K562 (cell line): Measurements from ENCODE around the gene ATXN7L1. TPM values are rescaled to one million over a fixed set of nuclear protein-coding genes. Genes with fewer than 3 reads are reported as not detected.

Experiments
- ATAC-seq: fragments of 200-7000 bp; cut with Tn5 transposase; 3 replicates; pipeline ENCODE4 v1.9.1; 2020; ENCODE audit warnings: moderate library complexity
- BruUV-seq: library from RNA; stranded (reverse); fragments of 400-500 nt; replicated peaks from 2 replicates; lab custom pipeline; 2021; lab: Mats Ljungman, UMichigan
- CTCF ChIA-PET: fragments of 300-600 bp; formaldehyde crosslinking; extraction: SDS; loops from one replicate; lab custom pipeline; 2021; ENCODE audit warnings: low intra/inter-chr PET ratio; lab: Yijun Ruan, JAX
- POLR2A ChIA-PET: fragments of 300-600, 350-650 bp; sonication (Branson Sonifier 250); formaldehyde crosslinking; extraction: SDS; loops from one replicate; lab custom pipeline; 2021; ENCODE audit warnings: antibody characterized with exemption, inconsistent platforms; lab: Yijun Ruan, JAX
- DNase-seq, 4 experiments: peaks; one replicate each; pipeline versions ENCODE4 v3.0.0 to v3.0.0-alpha.2; 2011 to 2018; ENCODE audit warnings: low spot score in 3 of 4, mixed read lengths in 3 of 4; ENCODE audit errors: extremely low read depth in 1 of 4
- FAIRE-seq: peaks from 2 replicates; lab custom pipeline; 2011; peaks lifted over from hg19 to GRCh38; lab: Jason Lieb, UNC
- H2AFZ ChIP-seq: 2 replicates; pipeline ENCODE4 v1.6.0; 2011; ENCODE audit warnings: low read depth, low read length, control low read depth, inconsistent platforms
- H3K27ac ChIP-seq: fragments of 200-600 bp; 3 replicates; pipeline ENCODE4 v1.8.0; 2011; ENCODE audit warnings: low read depth, mild to moderate bottlenecking, control low read depth, inconsistent platforms, low read length, moderate library complexity, mixed read lengths; ENCODE audit errors: extremely low read depth
- H3K27me3 ChIP-seq, 2 experiments: fragments of 300-600 bp in 1 of 2; 2 replicates in 1 of 2; 3 replicates in 1 of 2; pipeline versions ENCODE4 v1.6.0 to v1.8.0; 2011; ENCODE audit warnings: inconsistent platforms in 2 of 2, low read length in 2 of 2, mild to moderate bottlenecking in 1 of 2, mixed read lengths in 1 of 2, moderate library complexity in 1 of 2; ENCODE audit not compliant: control insufficient read depth in 2 of 2, insufficient read depth in 2 of 2
- H3K36me3 ChIP-seq: fragments of 300-600 bp; 3 replicates; pipeline ENCODE4 v1.8.0; 2011; ENCODE audit warnings: mild to moderate bottlenecking, low read length, inconsistent platforms; ENCODE audit not compliant: control insufficient read depth, insufficient read depth
- H3K4me1 ChIP-seq, 2 experiments: fragments of 200-600 bp in 1 of 2; replicated peaks in 1 of 2; 2 replicates in 1 of 2; 3 replicates in 1 of 2; pipeline versions ENCODE4 v1.5.1 to v1.8.0; 2011; ENCODE audit warnings: inconsistent platforms in 2 of 2, low read length in 2 of 2, mild to moderate bottlenecking in 1 of 2, mixed read lengths in 1 of 2, moderate library complexity in 1 of 2; ENCODE audit not compliant: control insufficient read depth in 2 of 2, insufficient read depth in 2 of 2
- H3K4me2 ChIP-seq: 2 replicates; pipeline ENCODE4 v1.6.1; 2011; ENCODE audit warnings: low read length, control low read depth, inconsistent platforms, mixed read lengths; ENCODE audit not compliant: insufficient read depth
- H3K4me3 ChIP-seq: fragments of 200-600 bp; sonication (generic), shearing (Covaris generic); 2 replicates; pipeline ENCODE4 v1.5.1; 2016; ENCODE audit warnings: control low read depth, inconsistent platforms
- H3K79me2 ChIP-seq: fragments of 200-600 bp; 3 replicates; pipeline ENCODE4 v1.8.0; 2011; ENCODE audit warnings: low read length, inconsistent platforms; ENCODE audit not compliant: control insufficient read depth, insufficient read depth
- H3K9ac ChIP-seq, 2 experiments: 2 replicates each; pipeline versions ENCODE4 v1.6.0 to v1.6.1; 2011; ENCODE audit warnings: low read depth in 2 of 2, low read length in 2 of 2, control low read depth in 1 of 2, inconsistent platforms in 1 of 2, mild to moderate bottlenecking in 1 of 2, mixed read lengths in 1 of 2; ENCODE audit not compliant: insufficient read depth in 1 of 2
- H3K9me1 ChIP-seq: one replicate; pipeline ENCODE4 v1.6.0; 2011; ENCODE audit warnings: inconsistent platforms, mild to moderate bottlenecking, low read length, moderate library complexity; ENCODE audit not compliant: control insufficient read depth, insufficient read depth
- H3K9me3 ChIP-seq: replicated peaks from 2 replicates; pipeline ENCODE4 v1.5.1; 2011; ENCODE audit warnings: low read depth, low read length, inconsistent platforms; ENCODE audit not compliant: control insufficient read depth, insufficient read depth
- H4K20me1 ChIP-seq: replicated peaks from 2 replicates; pipeline ENCODE4 v1.6.1; 2011; ENCODE audit warnings: low read length, inconsistent platforms, mixed read lengths; ENCODE audit not compliant: control insufficient read depth, insufficient read depth
- GTF2F1 ChIP-seq: IDR thresholded peaks from 2 replicates; pipeline ENCODE4 v1.6.1; 2011; ENCODE audit warnings: low read depth, low read length, improper control_type of control experiment
- KDM4B ChIP-seq, 2 experiments: fragments of 450-650 bp in 1 of 2; sonication (generic) in 1 of 2; IDR thresholded peaks; 2 replicates each; pipeline ENCODE4 v1.6.1; 2016 to 2017; ENCODE audit warnings: borderline replicate concordance in 2 of 2, antibody characterized with exemption in 1 of 2, low read depth in 1 of 2, mild to moderate bottlenecking in 1 of 2
- SIX5 ChIP-seq, 2 experiments: IDR thresholded peaks; 2 replicates each; pipeline ENCODE4 v1.6.1; 2011; ENCODE audit warnings: low read length in 2 of 2, borderline replicate concordance in 1 of 2, low read depth in 1 of 2, mild to moderate bottlenecking in 1 of 2, moderate library complexity in 1 of 2; ENCODE audit not compliant: insufficient read depth in 1 of 2
- ZNF263 ChIP-seq: sonication (generic); formaldehyde crosslinking; IDR thresholded peaks from 2 replicates; pipeline ENCODE4 v1.8.0; 2022; ENCODE audit warnings: mild to moderate bottlenecking, missing genetic modification reagents, borderline replicate concordance
- WGBS: fragments of 100-300 bp; shearing (Covaris generic); methylation state at CpG from one replicate; pipeline ENCODE4 v1.1.6; 2016; ENCODE audit warnings: low coverage, mixed read lengths; ENCODE audit not compliant: insufficient coverage; ENCODE audit errors: missing lambda C conversion rate; 5-methylcytosine and 5-hydroxymethylcytosine counted together
- in situ Hi-C: fragments of 300-500 bp; cut with MboI; formaldehyde crosslinking; loops from 4 replicates; pipeline ENCODE4 v1.15.0; 2018; ENCODE audit warnings: inconsistent platforms, mixed read lengths
- intact Hi-C: fragments of 100-400 bp; cut with micrococcal nuclease; formaldehyde crosslinking; loops from 2 replicates; pipeline ENCODE4 v1.14.2; 2022
- polyA plus RNA-seq, 8 experiments: library from polyadenylated mRNA; depleted of rRNA in 4 of 8; stranded (reverse) in 5 of 8; unstranded in 3 of 8; fragments of >200 nt; fragmentation: Nextera tagmentation in 2 of 8; fragmentation: Illumina TruSeq in 1 of 8; extraction: Ambion mirVana in 2 of 8; extraction: Trizol in 1 of 8; gene quantifications; 2 replicates each; pipeline versions ENCODE4 v1.2.1 to v1.2.3, GENCODE V29; 2011 to 2014; ENCODE audit warnings: inconsistent platforms in 1 of 8, missing spikeins in 1 of 8
- total RNA-seq, 7 experiments: library from RNA; depleted of rRNA in 6 of 7; stranded (reverse); fragments of >200 nt in 6 of 7; fragmentation: Illumina TruSeq in 2 of 7; extraction: Trizol in 2 of 7; gene quantifications; 2 replicates each; pipeline versions ENCODE4 v1.2.1 to v1.2.3, GENCODE V29; 2011 to 2021; ENCODE audit warnings: low replicate concordance in 1 of 7
- TF ChIP-seq, protein P1 (sequence below): fragments of 450-650 bp; formaldehyde crosslinking; IDR thresholded peaks from 2 replicates; pipeline ENCODE4 v1.4.0; 2020; ENCODE audit warnings: mild to moderate bottlenecking, mixed read lengths

ATXN7L1 gene
- total and polyA plus RNA-seq, 9 of the 15 experiments (the other 6 are each of a cell fraction or from before 2014, with no cell fraction given): 6.6 to 13.7 (median 10.7) TPM

DNA sequence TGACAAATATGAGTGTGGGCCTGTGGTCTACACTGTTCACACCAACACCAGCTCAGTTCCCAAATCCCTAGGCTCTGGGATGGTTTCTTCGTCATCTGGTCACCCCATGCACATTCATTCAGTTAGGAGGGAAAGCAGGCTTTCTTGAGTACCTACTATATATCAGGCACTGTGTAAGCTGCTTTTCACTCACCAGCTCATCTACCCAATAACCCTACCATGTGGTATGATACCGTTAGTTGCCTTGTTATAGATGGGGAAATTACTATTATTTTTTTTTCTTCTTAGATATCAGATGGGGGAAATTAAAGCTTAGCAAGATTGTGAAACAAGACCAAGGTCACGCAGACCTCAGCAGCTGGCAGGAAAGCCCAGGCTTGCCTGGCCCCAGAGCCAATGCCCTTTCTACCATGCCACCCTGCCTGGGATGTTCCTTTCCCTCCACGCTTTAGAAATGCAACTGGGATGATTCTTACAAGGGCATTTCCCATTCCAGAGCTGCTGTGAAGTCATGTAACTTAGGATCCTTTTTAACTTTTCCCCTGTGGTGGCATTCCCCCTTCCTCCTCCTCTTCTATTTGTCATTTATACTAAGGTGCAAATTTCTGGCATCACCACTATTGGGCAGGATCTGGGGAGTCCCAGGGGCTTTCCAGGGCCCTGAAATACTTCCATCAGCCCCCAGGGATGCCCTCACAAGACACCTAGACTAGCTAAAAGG is 202.0 kb downstream of the ATXN7L1 start:
- DNase-seq: no peak
- no peak overlapping the region for H2AFZ ChIP-seq
- no peak for TF ChIP-seq KDM4B (IDR thresholded peaks at IDR 0.05; ENCODE audit: borderline replicate concordance in 2 of 2, low read depth in 1 of 2)
- TF ChIP-seq, protein P1, sequence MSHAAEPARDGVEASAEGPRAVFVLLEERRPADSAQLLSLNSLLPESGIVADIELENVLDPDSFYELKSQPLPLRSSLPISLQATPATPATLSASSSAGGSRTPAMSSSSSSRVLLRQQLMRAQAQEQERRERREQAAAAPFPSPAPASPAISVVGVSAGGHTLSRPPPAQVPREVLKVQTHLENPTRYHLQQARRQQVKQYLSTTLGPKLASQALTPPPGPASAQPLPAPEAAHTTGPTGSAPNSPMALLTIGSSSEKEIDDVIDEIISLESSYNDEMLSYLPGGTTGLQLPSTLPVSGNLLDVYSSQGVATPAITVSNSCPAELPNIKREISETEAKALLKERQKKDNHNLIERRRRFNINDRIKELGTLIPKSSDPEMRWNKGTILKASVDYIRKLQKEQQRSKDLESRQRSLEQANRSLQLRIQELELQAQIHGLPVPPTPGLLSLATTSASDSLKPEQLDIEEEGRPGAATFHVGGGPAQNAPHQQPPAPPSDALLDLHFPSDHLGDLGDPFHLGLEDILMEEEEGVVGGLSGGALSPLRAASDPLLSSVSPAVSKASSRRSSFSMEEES (CRISPR knock-in tag): no peak
- TF ChIP-seq ZNF263 (CRISPR knock-in tag): no peak
- no peak for TF ChIP-seq GTF2F1
- TF ChIP-seq SIX5 (IDR thresholded peaks at IDR 0.05; ENCODE audit: borderline replicate concordance in 1 of 2, insufficient read depth in 1 of 2, low read depth in 1 of 2, low read length in 2 of 2): no peak
- TF ChIP-seq, all 486 proteins: peak for 0
- H3K27me3 ChIP-seq: peaks cover 5 to 7% of the 10 kb centered on the region in 2 experiments; a peak in 3 of 5 replicates
- peaks cover 13 to 20% of the 10 kb centered on the region in 2 experiments for H3K4me1 ChIP-seq
- no peaks in the 10 kb centered on the region for H3K9me3 ChIP-seq
- WGBS: 14% methylated on average over 4 of the region's 4 CpGs
- 0 out of 2 replicates have a peak, but pooled peaks cover 5% of the 10 kb centered on the region for H4K20me1 ChIP-seq
- no peaks in the 10 kb centered on the region for H3K9me1 ChIP-seq
- in situ Hi-C loops: no loop called here
- FAIRE-seq (no peak), ATAC-seq (no peak)
- intact Hi-C loops: no loop called here
- ChIA-PET POLR2A (interaction anchor here (0.6 to 0.9 kb wide), 4 partner anchors 11 to 323 kb away, joined by 3 to 6 read pairs (median 4); no protein-coding TSS in a partner anchor), CTCF (no interaction called here)
- H3K36me3 ChIP-seq: no peaks in the 10 kb centered on the region
- H3K79me2 ChIP-seq: no peaks in the 10 kb centered on the region
- BruUV-seq: no TSS peak
- H3K4me3 ChIP-seq: no peak overlapping the region
- no peak overlapping the region for H3K27ac ChIP-seq
- no peak overlapping the region for H3K9ac ChIP-seq
- H3K4me2 ChIP-seq: no peak overlapping the region
